HPDE6-E6E7 (cell line): ENCODE measurements around the gene FERMT1.
A peak's percentile ranks its signal among the peaks of the same experiment; 100 is the strongest.
"Not testable (repeated sequence)": the region's sequence is repeated elsewhere in the genome, so short reads cannot be mapped to it uniquely, and the experiment has no call there.

Experiments used
- DNase-seq: peaks from one replicate; pipeline ENCODE4 v3.0.0; 2011; ENCODE audit warnings: missing footprints; ENCODE audit errors: extremely low spot score

The FERMT1 gene

GRCh38 chr20:6069669-6070068 is 53.2 kb downstream of the FERMT1 start:
- DNase-seq, result no peak

GRCh38 chr20:6067763-6068318 is 55.0 kb downstream of the FERMT1 start:
- DNase-seq, result no peak

- no peak for DNase-seq
These were observed 56.2 kb downstream of the FERMT1 start for GRCh38 chr20:6066582-6066981.

DNA sequence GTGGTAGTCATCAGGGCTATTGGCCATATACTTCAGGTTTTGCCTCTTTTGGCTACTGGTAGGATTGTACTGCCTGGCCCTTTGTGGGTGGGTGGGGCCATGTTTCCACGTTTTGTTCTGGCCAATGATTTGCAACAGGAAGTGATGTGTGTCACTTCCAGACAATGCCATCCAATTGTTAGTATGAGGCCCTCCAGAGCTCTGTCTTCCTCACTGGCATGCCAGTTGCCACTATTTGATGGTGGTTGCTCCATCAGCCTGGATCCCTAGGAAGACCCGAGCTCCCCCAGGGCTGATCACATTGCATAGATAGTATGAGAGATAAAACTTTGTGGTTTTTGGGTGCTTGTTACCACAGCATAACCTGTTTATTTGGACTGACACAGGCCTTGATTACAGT is 61.3 kb downstream of the FERMT1 start:
- no peak for DNase-seq

GRCh38 chr20:6060213-6060612 is 62.6 kb downstream of the FERMT1 start:
- no peak for DNase-seq

GRCh38 chr20:6058684-6059295 is 64.0 kb downstream of the FERMT1 start:
- no peak for DNase-seq

GRCh38 chr20:6057691-6058090 is 65.1 kb downstream of the FERMT1 start:
- no peak for DNase-seq

DNA sequence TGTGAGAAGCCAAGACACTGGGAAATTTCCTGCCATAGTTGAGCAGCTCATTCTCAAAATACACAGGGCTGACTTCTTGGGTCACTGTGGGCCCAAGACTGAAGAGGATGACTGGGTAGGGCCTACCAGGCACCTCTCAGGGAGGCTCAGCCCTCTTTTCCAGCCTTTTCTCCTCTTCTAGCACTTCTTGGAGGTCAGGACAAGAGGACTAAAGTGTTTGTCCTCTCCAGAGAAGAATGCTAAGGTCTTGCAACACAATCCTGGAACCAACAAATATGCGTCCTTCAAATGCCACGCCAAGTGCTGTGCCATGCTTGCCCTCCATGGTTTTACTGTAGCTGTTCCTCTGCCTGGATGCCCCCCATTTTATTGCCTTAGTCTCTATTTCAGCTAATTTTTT is 65.7 kb downstream of the FERMT1 start:
- no peak for DNase-seq

DNA sequence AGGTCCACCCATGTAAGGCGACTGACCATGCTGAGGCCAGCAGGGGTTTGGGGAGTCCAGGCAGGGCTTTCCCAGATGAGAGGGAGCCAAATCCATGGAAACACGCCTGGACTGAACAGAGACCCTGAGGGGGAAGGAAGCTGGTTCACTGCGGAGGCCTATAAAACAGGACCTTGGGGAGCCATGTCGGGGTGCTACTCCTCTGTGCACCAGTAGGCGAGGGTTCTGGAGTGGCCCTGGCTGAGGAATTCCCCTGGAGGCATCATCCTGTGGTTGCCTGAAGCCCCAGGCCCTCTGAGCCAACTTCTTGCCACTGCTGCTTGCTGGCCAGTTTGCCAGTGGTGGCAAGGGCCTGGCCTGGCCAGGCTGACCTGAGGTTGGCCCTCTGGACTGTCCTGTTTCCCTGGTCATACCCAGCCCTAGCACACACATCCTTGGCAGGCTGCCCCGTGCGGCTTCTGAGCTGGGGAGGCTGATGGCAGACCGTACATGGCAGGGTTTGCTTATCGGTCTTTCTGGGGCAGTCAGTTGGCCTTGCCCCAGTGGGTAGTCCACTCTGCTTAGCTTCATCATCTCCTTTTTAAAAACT is 66.8 kb downstream of the FERMT1 start:
- DNase-seq, result no peak

DNA sequence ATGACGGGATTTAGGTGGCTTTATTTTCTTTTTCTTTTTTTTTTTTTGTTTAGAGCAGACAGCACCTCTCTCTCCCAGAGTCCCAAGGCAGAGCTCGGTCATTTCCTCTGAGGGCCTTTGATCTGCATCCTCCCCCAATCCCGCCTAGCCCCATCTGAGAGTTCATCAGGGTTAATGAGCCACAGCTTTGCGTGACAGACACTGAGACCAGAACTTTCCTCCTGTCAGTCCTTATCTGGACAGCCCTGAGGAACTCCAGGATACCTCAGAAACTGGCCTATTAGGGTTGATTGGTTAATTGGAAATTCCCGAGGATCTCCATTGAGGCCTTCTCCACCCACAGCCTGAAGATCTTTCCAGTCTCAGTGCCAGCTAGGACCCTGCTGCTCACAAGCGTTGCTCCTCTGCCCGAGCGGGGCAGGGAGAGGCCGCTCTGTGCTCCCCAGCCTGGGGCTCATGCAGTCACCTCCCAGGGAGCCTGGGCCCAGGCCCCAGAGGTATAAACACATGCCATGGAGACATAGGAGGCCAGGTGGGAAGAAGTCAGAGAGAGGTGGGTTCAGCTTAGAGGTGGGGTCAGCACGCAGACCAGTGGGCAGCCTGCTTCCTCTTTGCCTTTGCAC is 67.6 kb downstream of the FERMT1 start:
- no peak for DNase-seq

GRCh38 chr20:6054689-6055051 is 68.2 kb downstream of the FERMT1 start:
- not testable (repeated sequence) for DNase-seq

DNA sequence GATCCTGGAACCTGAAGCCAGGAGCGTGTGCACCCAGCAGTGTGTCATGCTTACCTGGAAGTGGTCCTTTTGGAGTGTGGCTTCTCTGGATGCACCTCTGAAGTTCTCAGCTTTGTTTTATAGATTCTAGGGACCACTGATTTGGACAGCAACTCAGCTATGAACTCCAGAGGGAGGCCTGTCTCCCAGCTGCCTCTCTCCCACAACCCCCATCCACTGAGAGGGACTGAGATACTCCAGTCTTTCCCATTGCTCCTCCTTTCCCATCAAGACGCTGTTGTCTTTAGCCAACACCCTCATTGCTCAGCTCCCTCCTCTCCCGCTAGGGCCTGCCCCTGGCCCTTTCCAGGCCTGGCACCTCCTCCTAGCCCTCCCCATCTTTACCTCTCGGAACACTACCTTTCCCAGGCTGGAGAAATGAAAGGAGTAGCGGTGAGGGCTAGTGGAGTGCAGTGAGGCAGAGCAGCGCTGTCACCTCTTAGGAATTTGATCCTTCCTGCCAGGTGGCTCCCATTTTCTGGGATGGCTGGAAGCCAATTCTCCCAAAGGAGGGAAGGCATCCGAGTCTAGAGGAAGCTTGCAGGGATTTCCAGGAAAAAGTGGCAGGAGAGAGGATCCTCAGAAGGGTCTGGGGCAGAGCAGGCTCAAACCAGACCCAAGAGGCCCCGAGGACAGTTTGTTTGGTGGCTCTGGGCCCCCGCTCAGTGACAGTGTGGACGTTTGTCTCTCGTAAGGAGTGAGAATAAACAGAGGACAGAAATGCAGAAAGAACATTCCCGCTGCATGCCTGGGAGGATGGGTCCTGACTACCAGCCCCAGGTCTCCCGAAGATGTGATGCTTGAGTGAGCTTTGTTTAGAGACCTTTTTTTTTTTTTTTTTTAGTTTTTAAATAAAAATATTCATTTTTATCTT is 68.8 kb downstream of the FERMT1 start, which contains the start of gene LRRN4:
Gene LRRN4 (minus strand): TSS at position 285 of the 913 bp plus-strand sequence. CDS start 1,261 bp downstream, outside the sequence.
- DNase-seq, result peak; percentile 57

- no peak for DNase-seq
These were observed 69.6 kb downstream of the FERMT1 start for GRCh38 chr20:6053064-6053775.

GRCh38 chr20:6051505-6051904 is 71.3 kb downstream of the FERMT1 start:
- DNase-seq, result peak; percentile 40

DNA sequence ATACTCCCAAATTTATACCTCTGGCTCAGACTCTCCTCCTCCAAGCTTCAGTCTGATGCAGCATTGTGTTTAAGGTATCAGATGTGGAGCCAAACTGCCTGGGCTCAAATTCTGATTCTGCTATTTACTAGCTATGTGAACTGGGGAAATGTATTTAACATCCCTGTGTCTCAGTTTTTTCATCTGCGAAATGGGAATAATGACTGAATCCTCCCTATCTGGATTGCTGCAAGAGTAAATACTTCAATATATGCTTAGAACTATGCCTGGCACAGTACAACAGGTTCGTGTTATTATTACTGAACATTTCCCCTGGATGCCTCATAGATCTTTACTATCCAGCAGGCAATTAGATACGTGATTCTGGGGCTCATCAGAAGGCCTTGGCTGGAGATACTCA is 74.4 kb downstream of the FERMT1 start:
- no peak for DNase-seq

- DNase-seq, result no peak
These were observed 76.4 kb downstream of the FERMT1 start for GRCh38 chr20:6046432-6046831.

GRCh38 chr20:6045566-6045965 is 77.3 kb downstream of the FERMT1 start:
- DNase-seq, result no peak

DNA sequence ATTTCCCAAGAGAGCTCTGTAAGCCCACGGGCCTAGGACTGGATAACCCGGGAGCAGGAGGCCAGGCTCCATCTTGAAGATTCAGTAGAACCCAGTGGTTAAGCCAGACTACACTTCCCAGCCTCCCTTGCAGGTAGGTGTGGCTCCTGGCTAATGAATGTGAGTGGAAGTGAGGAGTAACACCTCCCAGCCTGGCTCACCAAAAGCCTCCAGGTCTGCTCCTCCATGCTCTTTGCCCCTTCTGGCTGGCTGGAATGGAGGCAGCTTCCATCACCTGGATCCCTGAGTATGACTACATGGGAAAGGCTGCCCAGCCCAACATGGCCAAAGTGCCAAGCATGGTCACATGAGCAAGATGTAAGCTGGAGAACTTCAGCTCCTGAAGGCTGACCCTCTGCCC is 78.7 kb downstream of the FERMT1 start:
- DNase-seq, result no peak

GRCh38 chr20:6041808-6042265 is 81.0 kb downstream of the FERMT1 start:
- DNase-seq, result no peak

DNA sequence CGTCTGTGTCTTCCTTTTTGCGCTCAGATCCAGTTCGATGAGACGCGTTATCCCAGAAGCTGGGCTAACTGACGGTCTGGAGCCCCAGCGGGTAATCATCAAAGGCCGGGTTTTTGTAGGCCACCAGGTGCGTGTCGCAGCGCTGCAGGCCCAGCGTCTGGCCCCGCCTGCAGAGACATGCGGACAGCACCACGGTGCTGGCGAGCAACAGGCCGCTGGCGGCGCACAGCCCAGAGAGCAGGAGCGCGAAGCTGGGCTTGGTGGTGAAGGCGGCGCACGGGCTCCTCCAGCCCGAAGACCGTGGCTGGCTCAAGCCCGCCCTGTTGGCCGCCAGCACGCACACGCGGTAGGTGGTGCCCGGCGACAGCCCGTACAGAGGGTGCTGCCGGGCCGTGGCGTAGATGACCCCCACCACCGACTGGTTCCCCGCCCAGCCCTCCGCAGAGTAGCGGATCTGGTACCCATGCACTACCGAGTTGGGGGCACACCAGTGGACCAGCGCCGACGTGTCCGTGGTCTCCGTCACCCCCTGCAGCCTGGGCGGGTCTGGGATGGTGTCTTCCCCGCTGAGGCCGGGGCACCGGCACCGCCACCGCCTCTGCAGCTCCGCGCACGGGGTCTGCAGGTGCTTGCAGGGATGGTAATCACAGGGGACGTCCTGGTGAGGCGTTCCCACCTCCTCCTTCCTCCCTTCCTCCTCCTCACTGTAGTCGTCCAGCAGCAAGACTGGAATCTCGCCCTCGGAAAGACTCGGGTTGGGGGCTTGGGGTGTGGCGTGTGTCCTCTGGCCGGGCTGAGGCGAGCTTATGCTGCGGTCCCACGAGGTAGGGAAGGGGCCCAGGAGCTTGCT is 81.6 kb downstream of the FERMT1 start:
- no peak for DNase-seq
